ENCODE measurements around the gene GAS2L2. TPM values are rescaled to one million over a fixed set of nuclear protein-coding genes. Genes with fewer than 3 reads are reported as not detected.

Gene GAS2L2
- total RNA-seq, 4 donors from 2014 or later: not detected

GRCh38 chr17:35795871-35796265 lies 42.8 kb upstream of the GAS2L2 start:
- Histone ChIP-seq H3K4me3 (peak overlapping the region; percentile 59 to 96 (median 76)), H3K4me1 (peaks cover 0 to 17% (median 4%) of the 10 kb centered on the region in 4 donors), H3K27ac (peak overlapping the region; percentile 25 to 88 (median 66))

GRCh38 chr17:35795007-35795870 lies 42.2 kb upstream of the GAS2L2 start, which contains the start of gene MMP28:
MMP28 (minus strand) TSS chr17:35795641; CDS start chr17:35795377, 264 bp downstream.
- Histone ChIP-seq H3K27me3 (no peaks in the 10 kb centered on the region), H3K4me1 (peaks cover 0 to 15% (median 4%) of the 10 kb centered on the region in 4 donors), H3K27ac (peak within 1 kb of the TSS; percentile 25 to 88 (median 66)), H3K36me3 (no peaks in the 10 kb centered on the region), H3K4me3 (peak within 1 kb of the TSS; percentile 59 to 96 (median 76)), H3K9me3 (no peaks in the 10 kb centered on the region)
- TF ChIP-seq CTCF (IDR thresholded peaks at IDR 0.05) (no peak), POLR2A (IDR thresholded peaks at IDR 0.05) (peak; percentile 74 to 81)
- peak in 2 of 3 donors; percentile 81 to 88 for DNase-seq

More at GRCh38 chr17:35795871-35796265, 42.8 kb upstream of the GAS2L2 start:
- Histone ChIP-seq H3K36me3 (no peaks in the 10 kb centered on the region), H3K27me3 (no peaks in the 10 kb centered on the region), H3K9me3 (no peaks in the 10 kb centered on the region)
- TF ChIP-seq POLR2A (IDR thresholded peaks at IDR 0.05) (no peak), CTCF (IDR thresholded peaks at IDR 0.05) (peak in 1 of 6 experiments; percentile 9)
- DNase-seq: no peak

GRCh38 chr17:35793257-35793656 lies 40.2 kb upstream of the GAS2L2 start:
- Histone ChIP-seq H3K27me3 (no peaks in the 10 kb centered on the region), H3K27ac (no peak overlapping the region), H3K4me3 (no peak overlapping the region), H3K4me1 (peaks cover 3 to 17% (median 5%) of the 10 kb centered on the region in 4 donors), H3K9me3 (no peaks in the 10 kb centered on the region), H3K36me3 (no peaks in the 10 kb centered on the region)
- no peak for TF ChIP-seq POLR2A (IDR thresholded peaks at IDR 0.05)
- TF ChIP-seq CTCF (IDR thresholded peaks at IDR 0.05): no peak
- DNase-seq: no peak

- no peak for DNase-seq
- H3K27me3 ChIP-seq: no peaks in the 10 kb centered on the region
- no peak overlapping the region for H3K27ac ChIP-seq
- H3K36me3 ChIP-seq: no peaks in the 10 kb centered on the region
- TF ChIP-seq POLR2A (IDR thresholded peaks at IDR 0.05): no peak
- no peak for TF ChIP-seq CTCF (IDR thresholded peaks at IDR 0.05)
- H3K4me3 ChIP-seq: no peak overlapping the region
- H3K4me1 ChIP-seq: peaks cover 3 to 31% (median 6%) of the 10 kb centered on the region in 4 donors
- no peaks in the 10 kb centered on the region for H3K9me3 ChIP-seq
Measured at GRCh38 chr17:35791681-35792350, 38.8 kb upstream of the GAS2L2 start.

GRCh38 chr17:35790841-35791240 lies 37.8 kb upstream of the GAS2L2 start:
- TF ChIP-seq CTCF (IDR thresholded peaks at IDR 0.05) (no peak), POLR2A (IDR thresholded peaks at IDR 0.05) (no peak)
- Histone ChIP-seq H3K4me1 (peaks cover 3 to 31% (median 6%) of the 10 kb centered on the region in 4 donors), H3K9me3 (no peaks in the 10 kb centered on the region), H3K27ac (peak overlapping the region in 1 of 4 donors; percentile 5), H3K27me3 (no peaks in the 10 kb centered on the region), H3K4me3 (no peak overlapping the region), H3K36me3 (no peaks in the 10 kb centered on the region)
- no peak for DNase-seq
